ENCODE data around the gene PTGES2. TPM values are rescaled to one million over a fixed set of nuclear protein-coding genes. Genes with fewer than 3 reads are reported as not detected.

PTGES2 gene
- total RNA-seq, 1 donor from 2014 or later = 101 TPM

GRCh38 chr9:128124451-128124850 lies 3.1 kb downstream of the PTGES2 start:
- Histone ChIP-seq H3K36me3 (peaks cover 0 to 33% of the 10 kb centered on the region in 2 donors), H3K27ac (no peak overlapping the region), H3K4me1 (peaks cover 34% of the 10 kb centered on the region), H3K27me3 (no peaks in the 10 kb centered on the region), H3K4me3 (no peak overlapping the region), H3K9me3 (no peaks in the 10 kb centered on the region)
- DNase-seq (ENCODE audit: extremely low spot score in 2 of 2) = no peak
- no peak for TF ChIP-seq CTCF (IDR thresholded peaks at IDR 0.05)
- TF ChIP-seq POLR2A (IDR thresholded peaks at IDR 0.05) = no peak
- no peak for TF ChIP-seq POLR2AphosphoS5 (IDR thresholded peaks at IDR 0.05; ENCODE audit: insufficient read depth in 1 of 2, low read depth in 1 of 2)
- intact Hi-C loops (cut with DNase I) = no loop called here

- no peaks in the 10 kb centered on the region for H3K27me3 ChIP-seq
- TF ChIP-seq CTCF (IDR thresholded peaks at IDR 0.05) = no peak
- no peak for TF ChIP-seq POLR2A (IDR thresholded peaks at IDR 0.05)
- TF ChIP-seq POLR2AphosphoS5 (IDR thresholded peaks at IDR 0.05; ENCODE audit: insufficient read depth in 1 of 2, low read depth in 1 of 2) = no peak
- peaks cover 0 to 33% of the 10 kb centered on the region in 2 donors for H3K36me3 ChIP-seq
- H3K27ac ChIP-seq = no peak overlapping the region
- H3K4me1 ChIP-seq = peaks cover 26% of the 10 kb centered on the region
- H3K4me3 ChIP-seq = no peak overlapping the region
- intact Hi-C loops (cut with DNase I) = no loop called here
- H3K9me3 ChIP-seq = no peaks in the 10 kb centered on the region
- no peak for DNase-seq (ENCODE audit: extremely low spot score in 2 of 2)
Observed at GRCh38 chr9:128123451-128124080, 4.0 kb downstream of the PTGES2 start.

GRCh38 chr9:128122809-128123175 lies 4.7 kb downstream of the PTGES2 start:
- TF ChIP-seq POLR2AphosphoS5 (IDR thresholded peaks at IDR 0.05; ENCODE audit: insufficient read depth in 1 of 2, low read depth in 1 of 2) = no peak
- no peak for TF ChIP-seq CTCF (IDR thresholded peaks at IDR 0.05)
- no peak for TF ChIP-seq POLR2A (IDR thresholded peaks at IDR 0.05)
- H3K9me3 ChIP-seq = no peaks in the 10 kb centered on the region
- peaks cover 0 to 33% of the 10 kb centered on the region in 2 donors for H3K36me3 ChIP-seq
- no peaks in the 10 kb centered on the region for H3K27me3 ChIP-seq
- no peak for DNase-seq (ENCODE audit: extremely low spot score in 2 of 2)
- H3K4me1 ChIP-seq = peaks cover 29% of the 10 kb centered on the region
- intact Hi-C loops (cut with DNase I) = no loop called here
- no peak overlapping the region for H3K27ac ChIP-seq
- no peak overlapping the region for H3K4me3 ChIP-seq

GRCh38 chr9:128121924-128122808 lies 5.4 kb downstream of the PTGES2 start:
- peaks cover 30% of the 10 kb centered on the region for H3K4me1 ChIP-seq
- peaks cover 0 to 33% of the 10 kb centered on the region in 2 donors for H3K36me3 ChIP-seq
- intact Hi-C loops (cut with DNase I) = no loop called here
- no peak overlapping the region for H3K27ac ChIP-seq
- TF ChIP-seq POLR2A (IDR thresholded peaks at IDR 0.05) = no peak
- TF ChIP-seq POLR2AphosphoS5 (IDR thresholded peaks at IDR 0.05; ENCODE audit: insufficient read depth in 1 of 2, low read depth in 1 of 2) = no peak
- TF ChIP-seq CTCF (IDR thresholded peaks at IDR 0.05) = no peak
- H3K27me3 ChIP-seq = no peaks in the 10 kb centered on the region
- DNase-seq (ENCODE audit: extremely low spot score in 2 of 2) = no peak
- no peaks in the 10 kb centered on the region for H3K9me3 ChIP-seq
- H3K4me3 ChIP-seq = no peak overlapping the region

- no peak overlapping the region for H3K27ac ChIP-seq
- H3K36me3 ChIP-seq = peaks cover 0 to 33% of the 10 kb centered on the region in 2 donors
- intact Hi-C loops (cut with DNase I) = no loop called here
- no peak overlapping the region for H3K4me3 ChIP-seq
- TF ChIP-seq POLR2AphosphoS5 (IDR thresholded peaks at IDR 0.05; ENCODE audit: insufficient read depth in 1 of 2, low read depth in 1 of 2) = no peak
- TF ChIP-seq POLR2A (IDR thresholded peaks at IDR 0.05) = no peak
- no peak for TF ChIP-seq CTCF (IDR thresholded peaks at IDR 0.05)
- no peak for DNase-seq (ENCODE audit: extremely low spot score in 2 of 2)
- H3K4me1 ChIP-seq = peaks cover 24% of the 10 kb centered on the region
- H3K27me3 ChIP-seq = no peaks in the 10 kb centered on the region
- no peaks in the 10 kb centered on the region for H3K9me3 ChIP-seq
Observed at GRCh38 chr9:128121466-128121810, 6.1 kb downstream of the PTGES2 start.

Measured in vagina (tissue), 2 donors.